KBM-7 (cell line): ENCODE measurements around the gene PDE7B.
A peak's percentile ranks its signal among the peaks of the same experiment; 100 is the strongest.

Experiments used
- DNase-seq: peaks from one replicate; pipeline ENCODE4 v3.0.0-alpha.2; 2015
- in situ Hi-C: fragments of 300-500 bp; cut with MboI; formaldehyde crosslinking; loops from 2 replicates; pipeline ENCODE4 v1.14.3; 2020; ENCODE audit warnings: low sequenced_read_pairs, low pct_unique_long_range_greater_than_20kb, mixed read lengths

PDE7B gene

GRCh38 chr6:135851442-135852271 lies at the start of gene PDE7B:
Gene PDE7B, plus strand, starts transcription at chr6:135851701.
- in situ Hi-C loops, result no loop called here
- DNase-seq, result peak; percentile 58

GRCh38 chr6:135801755-135802465 lies 49.6 kb upstream of the PDE7B start:
- no peak for DNase-seq
- in situ Hi-C loops, result no loop called here

GRCh38 chr6:135810486-135810885 lies 41.0 kb upstream of the PDE7B start:
- in situ Hi-C loops, result no loop called here
- DNase-seq, result no peak

GRCh38 chr6:135811170-135811569 lies 40.3 kb upstream of the PDE7B start:
- DNase-seq, result no peak
- in situ Hi-C loops, result no loop called here

- in situ Hi-C loops, result no loop called here
- no peak for DNase-seq
Measured at GRCh38 chr6:135811644-135812526, 39.6 kb upstream of the PDE7B start.

- in situ Hi-C loops, result no loop called here
Measured at GRCh38 chr6:135813401-135813800, 38.1 kb upstream of the PDE7B start.

GRCh38 chr6:135814043-135814442 lies 37.5 kb upstream of the PDE7B start:
- in situ Hi-C loops, result no loop called here
- DNase-seq, result no peak

More at GRCh38 chr6:135813401-135813800, 38.1 kb upstream of the PDE7B start:
- no peak for DNase-seq

- in situ Hi-C loops, result no loop called here
- no peak for DNase-seq
Measured at GRCh38 chr6:135815216-135815615, 36.3 kb upstream of the PDE7B start.

GRCh38 chr6:135817035-135817434 lies 34.5 kb upstream of the PDE7B start:
- in situ Hi-C loops, result no loop called here
- no peak for DNase-seq

- DNase-seq, result no peak
- in situ Hi-C loops, result no loop called here
Measured at GRCh38 chr6:135819665-135820064, 31.8 kb upstream of the PDE7B start.

GRCh38 chr6:135820340-135820739 lies 31.2 kb upstream of the PDE7B start:
- in situ Hi-C loops, result no loop called here
- DNase-seq, result no peak

- in situ Hi-C loops, result no loop called here
- no peak for DNase-seq
Measured at GRCh38 chr6:135823851-135824250, 27.6 kb upstream of the PDE7B start.

- no peak for DNase-seq
- in situ Hi-C loops, result no loop called here
Measured at GRCh38 chr6:135826236-135826804, 25.2 kb upstream of the PDE7B start.

- in situ Hi-C loops, result no loop called here
- DNase-seq, result no peak
Measured at GRCh38 chr6:135828021-135828420, 23.5 kb upstream of the PDE7B start.

- no peak for DNase-seq
Measured at GRCh38 chr6:135830452-135830881, 21.0 kb upstream of the PDE7B start.

GRCh38 chr6:135831016-135831415 lies 20.5 kb upstream of the PDE7B start:
- no peak for DNase-seq
- in situ Hi-C loops, result no loop called here

More at GRCh38 chr6:135830452-135830881, 21.0 kb upstream of the PDE7B start:
- in situ Hi-C loops, result no loop called here

GRCh38 chr6:135832166-135832565 lies 19.3 kb upstream of the PDE7B start:
- in situ Hi-C loops, result no loop called here

GRCh38 chr6:135833771-135834170 lies 17.7 kb upstream of the PDE7B start:
- DNase-seq, result no peak
- in situ Hi-C loops, result no loop called here

More at GRCh38 chr6:135832166-135832565, 19.3 kb upstream of the PDE7B start:
- DNase-seq, result no peak
